GM03348 (cell line): ENCODE measurements around the gene TSACC.

Experiments used
- DNase-seq: peaks from one replicate; pipeline ENCODE4 v3.0.0; 2012; ENCODE audit warnings: low spot score

Gene TSACC

DNA sequence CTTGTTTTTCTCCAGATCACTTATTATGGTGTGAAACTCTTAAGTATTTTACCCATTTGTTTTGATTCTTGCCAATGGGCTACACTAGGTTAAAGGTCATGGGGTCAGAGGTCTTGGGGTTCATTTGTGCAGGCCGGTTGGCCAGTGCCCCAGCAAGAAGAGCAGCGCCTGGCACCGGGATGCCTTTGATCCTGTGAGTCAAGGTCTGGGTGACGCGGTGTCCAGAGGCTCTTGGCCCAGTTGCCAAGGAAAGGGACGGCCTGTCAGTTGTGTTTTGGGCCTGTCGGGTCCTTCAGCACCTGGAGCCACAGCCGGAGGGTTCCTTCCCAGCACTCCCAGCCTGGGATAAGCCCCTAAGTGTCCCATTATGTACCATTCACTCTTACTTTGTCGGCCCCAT lies 55.8 kb downstream of the TSACC start:
- no peak for DNase-seq

DNA sequence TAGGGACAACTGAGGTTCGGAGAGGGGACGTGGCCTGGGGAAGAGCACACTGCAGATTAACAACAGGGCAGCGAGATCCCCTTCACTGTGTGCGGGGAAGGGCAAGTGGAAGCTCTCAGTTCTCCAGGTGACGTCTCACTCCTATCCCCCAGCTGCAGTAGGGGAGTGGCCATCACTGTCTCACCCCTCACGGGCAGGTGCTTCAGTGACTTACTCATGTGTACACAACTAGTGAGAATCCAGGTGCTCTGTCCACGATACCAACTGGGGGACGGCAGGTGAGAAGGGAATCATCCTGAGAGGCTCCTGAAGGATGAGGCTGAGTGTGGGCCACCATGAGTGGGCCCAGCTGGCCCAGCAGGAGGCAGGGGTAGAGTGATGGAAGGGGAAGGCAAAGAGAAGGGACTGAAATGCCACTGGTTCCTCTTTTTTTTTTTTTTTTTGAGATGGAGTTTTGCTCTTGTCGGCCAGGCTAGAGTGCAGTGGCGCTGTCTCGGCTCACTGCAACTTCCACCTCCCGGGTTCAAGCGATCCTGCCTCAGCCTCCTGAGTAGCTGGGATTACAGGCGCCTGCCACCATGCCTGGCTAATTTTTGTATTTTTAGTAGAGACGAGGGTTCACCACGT lies 56.6 kb downstream of the TSACC start:
- no peak for DNase-seq
